Measurements from ENCODE around the gene TSPAN9.

DNA sequence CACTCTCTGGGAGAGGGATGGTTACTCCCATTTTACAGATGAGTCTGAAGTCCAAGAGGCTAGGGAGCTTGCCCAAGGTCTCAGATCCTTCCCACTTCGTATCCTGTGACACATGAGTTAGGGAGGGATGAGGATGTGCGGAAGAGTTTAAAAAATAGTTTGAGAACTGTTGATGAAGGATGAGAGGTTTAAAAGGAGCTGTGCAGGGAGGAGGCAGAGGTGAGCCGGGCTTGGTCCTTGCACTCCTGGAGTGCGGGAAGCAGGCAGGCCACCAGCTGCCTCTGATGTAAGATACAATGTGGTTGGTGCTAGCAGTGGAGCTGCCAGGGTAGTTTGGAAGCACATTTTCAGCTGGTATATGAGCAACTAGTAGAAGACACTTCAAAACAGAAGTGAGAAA is 46.5 kb downstream of the TSPAN9 start:
- TF ChIP-seq, protein P1, sequence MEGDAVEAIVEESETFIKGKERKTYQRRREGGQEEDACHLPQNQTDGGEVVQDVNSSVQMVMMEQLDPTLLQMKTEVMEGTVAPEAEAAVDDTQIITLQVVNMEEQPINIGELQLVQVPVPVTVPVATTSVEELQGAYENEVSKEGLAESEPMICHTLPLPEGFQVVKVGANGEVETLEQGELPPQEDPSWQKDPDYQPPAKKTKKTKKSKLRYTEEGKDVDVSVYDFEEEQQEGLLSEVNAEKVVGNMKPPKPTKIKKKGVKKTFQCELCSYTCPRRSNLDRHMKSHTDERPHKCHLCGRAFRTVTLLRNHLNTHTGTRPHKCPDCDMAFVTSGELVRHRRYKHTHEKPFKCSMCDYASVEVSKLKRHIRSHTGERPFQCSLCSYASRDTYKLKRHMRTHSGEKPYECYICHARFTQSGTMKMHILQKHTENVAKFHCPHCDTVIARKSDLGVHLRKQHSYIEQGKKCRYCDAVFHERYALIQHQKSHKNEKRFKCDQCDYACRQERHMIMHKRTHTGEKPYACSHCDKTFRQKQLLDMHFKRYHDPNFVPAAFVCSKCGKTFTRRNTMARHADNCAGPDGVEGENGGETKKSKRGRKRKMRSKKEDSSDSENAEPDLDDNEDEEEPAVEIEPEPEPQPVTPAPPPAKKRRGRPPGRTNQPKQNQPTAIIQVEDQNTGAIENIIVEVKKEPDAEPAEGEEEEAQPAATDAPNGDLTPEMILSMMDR (IDR thresholded peaks at IDR 0.05): no peak
- no peak for TF ChIP-seq POLR2AphosphoS5 (IDR thresholded peaks at IDR 0.05)
